SK-N-SH treated with all-trans-retinoic acid at 6 μM for 48 hours (cell line): ENCODE results near the gene EXD3.

Experiments
- ATAC-seq: fragments of 200-7000 bp; cut with Tn5 transposase; 3 replicates; pipeline ENCODE4 v1.9.1; 2020; ENCODE audit warnings: mild to moderate bottlenecking, moderate library complexity
- ARNTL ChIP-seq: fragments of 450-650 bp; formaldehyde crosslinking; IDR thresholded peaks from 2 replicates; pipeline ENCODE4 v1.5.0; 2020; ENCODE audit warnings: low read depth, mild to moderate bottlenecking, moderate library complexity, borderline replicate concordance
- BACH2 ChIP-seq: fragments of 250-450 bp; sonication (Bioruptor Pico); IDR thresholded peaks from 2 replicates; pipeline ENCODE4 v1.9.0; 2021; ENCODE audit warnings: mild to moderate bottlenecking, borderline replicate concordance
- CREB5 ChIP-seq: fragments of 250-450 bp; sonication (Bioruptor Pico); IDR thresholded peaks from 2 replicates; pipeline ENCODE4 v1.5.1; 2020; ENCODE audit warnings: low read depth, mild to moderate bottlenecking, moderate library complexity
- CSDC2 ChIP-seq: fragments of 250-450 bp; sonication (Bioruptor Pico); IDR thresholded peaks from 2 replicates; pipeline ENCODE4 v1.5.0; 2020; ENCODE audit warnings: mild to moderate bottlenecking, moderate library complexity
- CSRNP3 ChIP-seq: fragments of 250-450 bp; sonication (Bioruptor Pico); IDR thresholded peaks from 2 replicates; pipeline ENCODE4 v1.5.1; 2021; ENCODE audit warnings: mild to moderate bottlenecking, moderate library complexity
- ESRRG ChIP-seq: fragments of 250-450 bp; sonication (Bioruptor Pico); IDR thresholded peaks from 2 replicates; pipeline ENCODE4 v1.6.1; 2021; ENCODE audit warnings: mild to moderate bottlenecking
- GLIS3 ChIP-seq: fragments of 250-450 bp; sonication (Bioruptor Pico); IDR thresholded peaks from 2 replicates; pipeline ENCODE4 v1.5.0; 2020; ENCODE audit warnings: mild to moderate bottlenecking, moderate library complexity
- ISL1 ChIP-seq: fragments of 250-450 bp; sonication (Bioruptor Pico); IDR thresholded peaks from 2 replicates; pipeline ENCODE4 v2.1.2; 2022; ENCODE audit warnings: mild to moderate bottlenecking, moderate library complexity
- OSR1 ChIP-seq: fragments of 250-450 bp; sonication (Bioruptor Pico); IDR thresholded peaks from 2 replicates; pipeline ENCODE4 v1.8.0; 2022; ENCODE audit warnings: moderate library complexity, mild to moderate bottlenecking, inconsistent platforms
- PATZ1 ChIP-seq: fragments of 250-450 bp; sonication (Bioruptor Pico); IDR thresholded peaks from 2 replicates; pipeline ENCODE4 v1.8.0; 2020; ENCODE audit warnings: mild to moderate bottlenecking, moderate library complexity, borderline replicate concordance
- PPARA ChIP-seq: fragments of 250-450 bp; sonication (Bioruptor Pico); IDR thresholded peaks from 2 replicates; pipeline ENCODE4 v1.5.0; 2020; ENCODE audit warnings: mild to moderate bottlenecking, borderline replicate concordance
- SNAI2 ChIP-seq: fragments of 250-450 bp; sonication (Bioruptor Pico); IDR thresholded peaks from 2 replicates; pipeline ENCODE4 v1.5.0; 2020; ENCODE audit warnings: mild to moderate bottlenecking, moderate library complexity
- TCF4 ChIP-seq: fragments of 250-450 bp; sonication (Bioruptor Pico); IDR thresholded peaks from 2 replicates; pipeline ENCODE4 v1.8.0; 2021; ENCODE audit warnings: mild to moderate bottlenecking, moderate library complexity, borderline replicate concordance
- TOX ChIP-seq: fragments of 250-450 bp; sonication (Bioruptor Pico); IDR thresholded peaks from 2 replicates; pipeline ENCODE4 v1.8.0; 2021; ENCODE audit warnings: mild to moderate bottlenecking, moderate library complexity, borderline replicate concordance
- TSHZ2 ChIP-seq: fragments of 250-450 bp; sonication (Bioruptor Pico); IDR thresholded peaks from 2 replicates; pipeline ENCODE4 v1.5.0; 2020; ENCODE audit warnings: mild to moderate bottlenecking, moderate library complexity
- ZC3H10 ChIP-seq: fragments of 250-450 bp; sonication (Bioruptor Pico); IDR thresholded peaks from 2 replicates; pipeline ENCODE4 v1.5.1; 2021; ENCODE audit warnings: mild to moderate bottlenecking, moderate library complexity
- ZFP3 ChIP-seq: fragments of 250-450 bp; sonication (Bioruptor Pico); IDR thresholded peaks from 2 replicates; pipeline ENCODE4 v1.5.0; 2020; ENCODE audit warnings: mild to moderate bottlenecking, moderate library complexity
- ZFP30 ChIP-seq: fragments of 450-650 bp; formaldehyde crosslinking; IDR thresholded peaks from 2 replicates; pipeline ENCODE4 v1.5.0; 2022; ENCODE audit warnings: mild to moderate bottlenecking, moderate library complexity
- ZNF70 ChIP-seq: fragments of 450-650 bp; formaldehyde crosslinking; IDR thresholded peaks from 2 replicates; pipeline ENCODE4 v1.5.0; 2020; ENCODE audit warnings: mild to moderate bottlenecking, moderate library complexity
- ZNF8 ChIP-seq: fragments of 450-650 bp; formaldehyde crosslinking; IDR thresholded peaks from 2 replicates; pipeline ENCODE4 v1.5.0; 2020; ENCODE audit warnings: mild to moderate bottlenecking, moderate library complexity

Gene EXD3

GRCh38 chr9:137266585-137267453 lies 156.1 kb downstream of the EXD3 start:
- TF ChIP-seq OSR1 (CRISPR knock-in tag) = no peak
- TF ChIP-seq ZNF70 (CRISPR knock-in tag) = no peak
- no peak for TF ChIP-seq CREB5 (CRISPR knock-in tag)
- no peak for TF ChIP-seq ZC3H10
- no peak for TF ChIP-seq ESRRG (CRISPR knock-in tag)
- no peak for TF ChIP-seq SNAI2 (CRISPR knock-in tag)
- TF ChIP-seq BACH2 (CRISPR knock-in tag) = no peak
- TF ChIP-seq ZFP30 (CRISPR knock-in tag) = no peak
- TF ChIP-seq TOX = no peak
- TF ChIP-seq CSDC2 (CRISPR knock-in tag) = no peak
- TF ChIP-seq TCF4 (CRISPR knock-in tag) = no peak
- TF ChIP-seq TSHZ2 = no peak
- no peak for TF ChIP-seq ZFP3
- no peak for TF ChIP-seq GLIS3 (CRISPR knock-in tag)
- no peak for TF ChIP-seq ISL1 (CRISPR knock-in tag)
- no peak for ATAC-seq

- no peak for ATAC-seq
- TF ChIP-seq ZNF70 (CRISPR knock-in tag) = no peak
- no peak for TF ChIP-seq ESRRG (CRISPR knock-in tag)
- TF ChIP-seq ZFP30 (CRISPR knock-in tag) = no peak
- no peak for TF ChIP-seq ZFP3
- no peak for TF ChIP-seq TSHZ2
- TF ChIP-seq PPARA (CRISPR knock-in tag) = no peak
- no peak for TF ChIP-seq ARNTL (CRISPR knock-in tag)
- TF ChIP-seq ZNF8 (CRISPR knock-in tag) = no peak
- TF ChIP-seq GLIS3 (CRISPR knock-in tag) = no peak
- TF ChIP-seq OSR1 (CRISPR knock-in tag) = no peak
- no peak for TF ChIP-seq ZC3H10
- no peak for TF ChIP-seq ISL1 (CRISPR knock-in tag)
- no peak for TF ChIP-seq CSDC2 (CRISPR knock-in tag)
- no peak for TF ChIP-seq SNAI2 (CRISPR knock-in tag)
- TF ChIP-seq TCF4 (CRISPR knock-in tag) = no peak
Observed at GRCh38 chr9:137266162-137266527, 156.8 kb downstream of the EXD3 start.

- no peak for TF ChIP-seq ZC3H10
- TF ChIP-seq CSDC2 (CRISPR knock-in tag) = no peak
- no peak for TF ChIP-seq SNAI2 (CRISPR knock-in tag)
- no peak for TF ChIP-seq TOX
- no peak for TF ChIP-seq CSRNP3 (CRISPR knock-in tag)
- TF ChIP-seq ESRRG (CRISPR knock-in tag) = no peak
- TF ChIP-seq OSR1 (CRISPR knock-in tag) = no peak
- no peak for TF ChIP-seq ISL1 (CRISPR knock-in tag)
- no peak for TF ChIP-seq PATZ1 (CRISPR knock-in tag)
- no peak for TF ChIP-seq BACH2 (CRISPR knock-in tag)
- ATAC-seq = no peak
Observed at GRCh38 chr9:137265496-137266161, 157.3 kb downstream of the EXD3 start.
